Left forelimb (tissue), 1 donor: Measurements from ENCODE around the gene MICAL2.

Source experiments
- DNase-seq: peaks from one replicate; pipeline ENCODE4 v3.0.0-alpha.2; 2018; ENCODE audit warnings: low spot score

The MICAL2 gene

DNA sequence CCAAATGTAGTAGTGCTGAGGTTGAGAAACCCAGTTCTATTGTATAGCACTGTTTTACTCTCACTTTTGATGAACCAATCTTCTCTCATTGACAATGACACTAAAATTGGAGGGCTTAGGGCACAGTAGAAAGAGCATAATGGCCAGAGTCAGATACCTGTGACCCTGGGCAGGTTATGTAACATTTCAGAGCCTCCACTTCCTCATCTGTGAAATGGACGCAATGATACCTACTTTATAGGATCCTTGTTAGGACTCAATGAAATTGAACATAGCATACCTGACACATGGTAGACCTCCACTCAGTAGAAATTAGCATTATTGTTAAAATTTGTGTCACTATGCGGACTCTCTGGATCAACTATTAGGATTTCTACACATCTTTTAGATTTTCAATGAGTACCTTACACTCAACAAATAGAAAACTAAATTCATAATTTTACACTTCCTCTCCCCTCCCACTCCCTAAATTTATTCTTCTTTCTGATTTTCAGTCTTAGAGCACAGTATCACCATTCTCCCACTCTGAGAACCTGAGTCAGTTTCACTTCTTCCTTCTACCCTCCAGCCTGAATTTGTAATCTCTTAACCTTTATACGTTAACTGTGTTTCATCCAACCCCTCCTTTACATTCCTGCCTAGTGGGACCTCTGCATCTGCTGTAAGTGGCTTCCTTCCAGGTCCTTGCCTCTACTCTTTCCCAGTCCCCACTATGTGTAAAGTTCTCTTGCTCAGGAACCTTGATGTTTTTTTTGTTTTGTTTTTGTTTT lies 78.3 kb downstream of the MICAL2 start:
- DNase-seq, result no peak

- DNase-seq, result peak; percentile 22
Observed at GRCh38 chr11:12189543-12190235, 79.3 kb downstream of the MICAL2 start.

GRCh38 chr11:12190511-12190910 lies 80.1 kb downstream of the MICAL2 start:
- DNase-seq, result no peak

GRCh38 chr11:12192794-12193514 lies 82.6 kb downstream of the MICAL2 start:
- DNase-seq, result peak; percentile 44

DNA sequence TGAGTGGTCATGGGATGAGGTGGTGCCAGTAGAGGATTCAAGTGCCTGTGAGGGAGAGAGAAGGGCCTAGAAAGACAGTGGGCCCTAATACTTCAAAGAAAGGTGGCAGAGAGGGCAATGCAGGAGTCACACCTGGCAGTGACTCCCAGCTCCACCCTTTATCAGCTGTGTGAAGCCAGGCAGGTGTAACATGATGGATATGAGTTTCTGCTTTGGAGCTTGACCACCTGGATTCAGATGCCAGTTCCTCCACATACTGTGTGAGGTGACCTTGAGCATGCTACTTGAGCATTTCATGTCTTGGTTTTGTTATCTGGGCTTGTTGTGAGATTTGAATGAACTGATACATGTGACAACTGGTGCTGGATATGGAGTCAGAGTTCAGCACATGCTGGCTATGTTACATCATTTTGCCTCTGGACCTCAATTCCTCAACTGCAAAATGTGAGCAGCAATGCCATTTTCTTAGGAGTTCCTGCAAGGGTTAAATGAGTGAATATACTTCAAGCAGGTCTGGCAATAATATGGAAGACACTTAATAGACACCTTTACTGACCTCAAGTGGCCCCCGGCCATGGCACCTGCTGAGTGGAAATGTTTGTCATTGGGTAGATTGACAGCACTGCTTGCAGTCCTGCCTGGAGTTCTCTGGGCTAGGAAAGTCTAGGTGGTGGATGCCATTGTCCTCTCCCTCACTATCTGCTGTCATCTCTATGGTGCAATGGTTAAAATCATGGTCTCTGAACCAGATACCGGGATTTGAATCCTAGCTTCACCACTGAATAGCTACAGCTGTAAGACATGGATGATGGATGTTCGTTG lies 83.3 kb downstream of the MICAL2 start:
- DNase-seq, result peak; percentile 30

DNA sequence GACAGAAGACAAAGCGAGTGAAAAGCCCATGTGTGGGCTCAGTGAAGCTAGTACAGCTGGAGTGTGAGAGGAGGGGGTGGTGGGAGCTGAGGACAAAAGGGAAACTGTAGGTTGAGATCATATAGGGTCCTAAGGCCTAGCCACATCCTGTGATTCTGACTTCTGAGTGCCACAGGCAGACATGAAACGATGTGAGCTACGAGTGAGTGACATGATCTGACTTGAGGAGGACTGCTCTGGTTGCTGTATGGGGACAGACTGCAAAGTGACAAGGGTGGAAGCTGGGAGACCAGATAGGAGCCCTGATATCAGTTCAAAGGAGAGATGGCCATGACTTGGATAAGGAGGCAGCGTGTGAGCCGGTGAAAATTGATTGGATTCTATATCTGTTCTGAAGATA lies 85.4 kb downstream of the MICAL2 start:
- peak; percentile 0 for DNase-seq

DNA sequence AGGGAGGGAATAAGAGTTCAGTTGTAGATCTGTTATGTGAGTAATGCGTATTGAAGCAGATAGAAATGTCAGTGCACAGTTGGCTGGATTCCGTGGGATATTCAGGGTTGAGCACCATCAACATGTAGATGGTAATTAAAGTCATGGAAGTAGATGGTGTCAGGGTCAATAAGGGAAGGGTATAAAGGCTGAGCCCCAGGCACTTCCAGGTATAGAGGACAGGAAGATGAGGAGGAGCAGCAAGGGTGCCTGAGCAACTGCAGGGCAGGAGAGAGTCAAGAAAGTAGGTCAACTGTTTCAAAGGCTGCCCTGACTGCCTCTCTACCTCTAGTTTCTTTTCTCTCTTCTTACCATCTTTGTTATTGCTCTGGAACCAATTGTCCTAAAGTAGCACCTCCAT lies 85.9 kb downstream of the MICAL2 start:
- no peak for DNase-seq

GRCh38 chr11:12196872-12197271 lies 86.5 kb downstream of the MICAL2 start:
- no peak for DNase-seq

GRCh38 chr11:12198251-12199222 lies 88.1 kb downstream of the MICAL2 start:
- DNase-seq, result peak; percentile 62

- DNase-seq, result peak; percentile 37
Observed at GRCh38 chr11:12199231-12199948, 89.0 kb downstream of the MICAL2 start.

- DNase-seq, result peak; percentile 75
Observed at GRCh38 chr11:12200279-12200990, 90.0 kb downstream of the MICAL2 start.

DNA sequence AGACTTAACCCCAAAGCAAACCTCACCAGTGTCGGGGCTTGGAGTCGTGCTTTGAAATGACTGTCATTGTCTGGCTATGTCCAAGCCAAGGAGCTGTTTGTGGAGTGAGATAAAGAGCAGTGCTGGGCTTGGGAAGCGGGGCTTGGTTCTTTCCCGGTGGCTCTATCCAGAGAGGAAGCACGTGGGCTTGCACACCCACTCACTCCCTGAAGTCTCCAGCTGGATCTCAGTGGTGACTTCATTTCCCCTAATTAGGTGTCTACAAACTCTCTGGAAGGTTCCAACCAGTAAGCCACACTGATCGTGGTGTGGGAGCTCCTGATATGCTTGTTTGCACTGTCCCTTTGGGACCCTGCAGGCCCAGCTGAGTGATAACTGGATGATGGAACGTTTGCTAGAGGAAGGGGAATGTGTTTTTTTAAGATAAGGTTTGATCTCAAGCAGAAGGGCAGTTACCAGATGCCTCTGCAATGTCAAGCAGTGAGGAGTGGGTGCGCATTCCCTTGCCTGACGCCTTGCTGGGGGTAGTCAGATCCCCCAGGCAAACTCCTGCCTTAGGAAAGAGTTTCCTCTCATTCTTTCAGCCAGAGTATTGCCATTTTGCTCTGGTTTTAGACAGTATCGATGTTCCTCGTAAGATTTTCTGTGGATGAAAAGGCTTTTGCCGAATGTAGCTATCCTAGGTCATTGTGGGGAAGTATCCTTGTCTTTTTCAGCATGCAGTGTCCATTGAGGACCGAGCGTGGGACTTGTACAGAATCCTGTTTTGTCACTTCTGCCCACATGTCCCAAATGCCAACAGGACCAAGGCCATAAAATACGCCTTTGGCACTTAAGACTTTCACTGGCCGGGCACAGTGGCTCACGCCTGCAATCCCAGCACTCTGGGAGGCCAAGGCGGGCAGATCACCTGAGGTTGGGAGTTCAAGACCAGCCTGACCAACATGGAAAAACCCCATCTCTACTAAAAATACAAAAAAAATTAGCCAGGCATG lies 90.9 kb downstream of the MICAL2 start:
- DNase-seq, result peak; percentile 65

GRCh38 chr11:12202661-12203310 lies 92.4 kb downstream of the MICAL2 start:
- DNase-seq, result no peak

- no peak for DNase-seq
Observed at GRCh38 chr11:12204506-12204905, 94.1 kb downstream of the MICAL2 start.

DNA sequence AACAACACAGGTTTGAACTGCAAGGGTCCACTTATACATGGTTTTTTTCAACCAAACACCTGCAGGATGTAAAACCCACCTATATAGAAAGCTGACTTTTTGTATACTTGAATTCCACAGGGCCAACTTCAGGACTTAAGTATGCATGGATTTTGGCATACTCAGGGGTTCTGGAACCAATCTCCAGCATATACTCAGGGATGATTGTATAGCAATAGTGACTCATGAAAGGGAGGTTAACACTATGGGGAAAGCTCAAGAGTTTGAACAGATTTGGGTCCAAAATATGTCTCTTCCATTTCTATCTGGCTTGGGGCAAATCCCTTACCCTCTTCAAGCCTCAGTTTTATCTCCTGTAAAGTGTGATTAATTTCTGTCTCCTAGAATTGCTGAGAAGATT lies 94.9 kb downstream of the MICAL2 start:
- DNase-seq, result no peak

DNA sequence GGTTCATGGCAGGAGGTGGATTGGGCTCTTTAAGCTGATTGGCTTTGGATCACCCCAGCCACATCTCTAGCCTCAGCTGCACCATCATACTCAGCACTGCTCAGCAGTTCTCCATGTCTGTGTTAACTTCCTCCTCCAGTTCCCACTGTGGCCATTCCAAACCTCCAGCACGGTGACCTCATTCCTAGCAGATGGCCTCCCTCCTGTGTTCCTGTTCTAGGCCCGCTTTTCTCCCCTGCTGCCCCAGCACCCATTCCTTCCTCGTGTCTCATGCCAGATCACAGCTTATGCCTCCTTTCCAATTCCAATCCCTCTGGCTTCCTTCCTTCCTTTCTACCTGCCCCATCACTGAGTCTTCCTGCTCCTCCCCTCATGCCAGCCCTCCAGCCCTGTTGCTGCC lies 96.1 kb downstream of the MICAL2 start:
- no peak for DNase-seq

DNA sequence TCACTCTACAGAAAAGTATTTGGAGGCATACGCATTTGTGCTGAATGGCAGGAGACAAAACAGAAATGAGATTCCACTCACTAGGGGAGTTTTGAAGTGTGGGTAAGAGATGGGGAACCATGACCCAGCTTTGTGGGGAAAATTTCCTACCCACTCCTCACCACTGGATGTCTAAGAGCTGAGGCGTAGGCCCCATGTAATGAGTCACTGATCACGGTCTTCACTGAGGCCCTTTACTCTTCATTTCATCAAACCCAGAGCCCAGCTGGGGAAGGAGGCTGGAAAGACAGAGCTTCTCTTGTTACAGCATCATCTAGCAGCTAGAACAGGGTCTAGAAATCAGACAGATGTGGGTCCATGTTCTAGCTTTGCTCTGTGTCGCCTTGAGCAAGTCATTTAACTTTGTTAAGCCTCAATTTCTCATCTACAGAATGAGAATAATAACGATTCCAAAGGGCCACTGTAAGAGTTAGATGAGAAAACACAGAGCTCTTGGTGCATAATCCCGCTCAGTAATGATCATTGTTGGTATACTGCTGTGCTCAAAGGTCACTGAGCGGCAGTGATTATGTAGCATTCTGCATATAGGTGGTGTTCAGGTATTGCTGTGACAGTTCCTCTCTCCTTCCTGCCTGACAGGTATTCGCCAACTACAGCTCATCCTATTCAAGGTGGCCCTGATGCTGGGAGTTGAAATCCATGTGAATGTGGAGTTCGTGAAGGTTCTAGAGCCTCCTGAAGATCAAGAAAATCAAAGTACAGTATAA lies 97.2 kb downstream of the MICAL2 start:
- no peak for DNase-seq
